Activated CD8-positive, alpha-beta memory T cell treated with anti-CD3 and anti-CD28 coated beads, Interleukin-2, amount 50 U/mL, for 4 hours (primary cell): ENCODE data around the gene ADGRD1.
"Not testable (repeated sequence)": the region's sequence is repeated elsewhere in the genome, so short reads cannot be mapped to it uniquely, and the experiment has no call there.

Source experiments
- DNase-seq: peaks from one replicate; pipeline ENCODE4 v3.0.0-alpha.2; 2020

Gene ADGRD1

DNA sequence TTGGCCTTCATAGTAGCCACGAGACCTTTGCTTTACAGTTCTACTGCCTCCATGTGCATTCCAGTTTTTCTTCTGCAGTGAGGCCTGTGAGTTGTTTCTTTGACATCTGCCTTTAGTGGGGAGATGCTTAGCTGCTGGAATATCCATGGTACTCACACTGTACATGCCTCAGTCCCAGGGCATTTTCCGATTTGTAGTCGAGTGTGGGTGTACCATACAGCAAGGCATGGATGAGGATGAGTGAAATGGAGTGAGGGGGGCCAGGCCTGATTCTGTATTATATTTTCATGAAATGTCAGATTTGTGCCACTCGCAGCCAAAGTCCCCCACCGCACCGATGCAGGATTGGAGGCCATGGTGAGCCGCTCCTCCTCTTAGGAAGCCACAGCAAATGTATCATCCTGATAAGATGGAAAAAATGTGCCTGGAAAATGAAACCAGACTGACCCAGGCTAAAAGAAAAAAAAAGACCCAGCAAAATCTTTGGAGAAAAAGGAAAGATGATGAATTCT is 173.0 kb downstream of the ADGRD1 start:
- no peak for DNase-seq

- no peak for DNase-seq
Observed at GRCh38 chr12:131128556-131128955, 174.8 kb downstream of the ADGRD1 start.

DNA sequence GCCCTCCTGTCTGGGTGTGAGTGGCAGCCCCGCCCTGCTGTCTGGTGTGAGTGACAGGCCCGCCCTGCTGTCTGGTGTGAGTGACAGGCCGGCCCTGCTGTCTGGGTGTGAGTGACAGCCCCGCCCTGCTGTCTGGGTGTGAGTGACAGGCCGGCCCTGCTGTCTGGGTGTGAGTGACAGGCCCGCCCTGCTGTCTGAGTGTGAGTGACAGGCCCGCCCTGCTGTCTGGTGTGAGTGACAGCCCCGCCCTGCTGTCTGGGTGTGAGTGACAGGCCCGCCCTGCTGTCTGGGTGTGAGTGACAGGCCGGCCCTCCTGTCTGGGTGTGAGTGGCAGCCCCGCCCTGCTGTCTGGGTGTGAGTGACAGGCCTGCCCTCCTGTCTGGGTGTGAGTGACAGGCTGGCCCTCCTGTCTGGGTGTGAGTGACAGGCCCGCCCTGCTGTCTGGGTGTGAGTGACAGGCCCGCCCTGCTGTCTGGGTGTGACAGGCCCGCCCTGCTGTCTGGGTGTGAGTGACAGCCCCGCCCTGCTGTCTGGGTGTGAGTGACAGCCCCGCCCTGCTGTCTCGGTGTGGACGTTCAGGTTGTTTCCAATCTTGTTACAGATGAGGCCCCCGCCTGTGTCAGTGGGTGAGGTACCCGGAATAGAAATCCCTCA is 175.4 kb downstream of the ADGRD1 start:
- not testable (repeated sequence) for DNase-seq

- no peak for DNase-seq
Observed at GRCh38 chr12:131129839-131130238, 176.1 kb downstream of the ADGRD1 start.

- DNase-seq, result no peak
Observed at GRCh38 chr12:131130311-131130911, 176.7 kb downstream of the ADGRD1 start.

GRCh38 chr12:131131077-131131807 is 177.5 kb downstream of the ADGRD1 start:
- no peak for DNase-seq

GRCh38 chr12:131131808-131132117 is 178.1 kb downstream of the ADGRD1 start:
- DNase-seq, result no peak

GRCh38 chr12:131132118-131132892 is 178.6 kb downstream of the ADGRD1 start:
- DNase-seq, result peak; percentile 79

GRCh38 chr12:131133015-131133905 is 179.6 kb downstream of the ADGRD1 start:
- DNase-seq, result no peak

- DNase-seq, result no peak
Observed at GRCh38 chr12:131133994-131134393, 180.3 kb downstream of the ADGRD1 start.

DNA sequence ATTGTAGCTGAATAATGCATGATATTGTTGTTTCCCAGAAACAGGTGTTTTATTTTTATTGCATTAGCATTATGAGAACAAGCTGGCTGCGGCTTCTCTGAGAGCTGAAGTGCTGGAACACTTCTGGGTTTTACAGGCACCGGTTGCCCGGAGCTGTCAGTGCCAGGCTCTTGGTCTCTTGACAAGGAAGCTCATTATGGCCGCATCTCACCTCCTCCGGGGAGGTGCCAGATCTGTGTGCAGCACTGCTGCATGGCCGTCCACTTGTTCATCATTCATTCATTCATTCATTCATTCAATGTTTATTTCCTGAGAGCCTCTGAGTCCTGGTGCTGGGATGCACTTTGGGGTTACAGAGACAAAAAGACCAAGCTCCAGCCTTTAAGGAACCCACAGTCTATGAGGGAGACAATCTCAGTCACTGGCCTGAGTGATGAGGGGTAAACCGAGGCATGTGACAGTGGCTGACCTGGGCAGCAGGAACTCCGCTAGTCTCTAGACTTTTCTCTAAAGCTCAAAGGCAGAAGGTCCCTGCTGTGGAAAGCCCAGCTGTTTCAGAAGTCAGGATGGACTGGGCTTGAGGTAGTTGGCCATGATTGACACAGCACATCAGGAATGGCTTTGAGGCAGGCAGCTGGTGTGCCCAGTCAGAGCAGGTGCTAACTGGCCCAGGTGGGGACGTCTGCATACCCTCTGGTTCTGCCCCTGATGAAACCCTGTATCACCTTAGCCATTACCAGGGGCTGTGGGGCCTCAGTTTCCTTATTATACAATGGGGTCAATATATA is 181.0 kb downstream of the ADGRD1 start:
- DNase-seq, result no peak

DNA sequence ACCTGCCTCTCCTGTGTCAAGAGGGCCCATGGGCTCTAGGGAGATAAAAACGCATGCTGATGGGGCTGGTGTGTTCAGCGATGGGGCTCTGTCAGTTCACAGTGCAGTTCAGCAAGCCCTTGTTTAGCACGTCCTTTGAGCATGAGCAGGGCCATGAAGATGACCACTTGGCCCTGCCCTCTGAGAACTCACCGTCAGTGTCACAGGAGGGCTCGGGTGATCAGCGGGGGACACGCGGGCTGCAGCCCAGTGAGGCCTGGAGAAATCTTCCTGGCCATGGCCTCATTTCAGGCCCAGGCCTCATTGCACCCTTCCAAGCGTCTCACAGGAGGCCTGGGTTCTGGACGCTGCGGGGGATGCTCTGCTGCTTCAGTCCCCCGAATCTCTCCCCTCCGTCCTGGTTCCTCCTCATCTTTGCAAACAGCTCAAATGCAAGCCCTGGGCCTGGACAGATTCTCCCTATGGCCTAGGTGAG is 181.6 kb downstream of the ADGRD1 start:
- DNase-seq, result no peak

DNA sequence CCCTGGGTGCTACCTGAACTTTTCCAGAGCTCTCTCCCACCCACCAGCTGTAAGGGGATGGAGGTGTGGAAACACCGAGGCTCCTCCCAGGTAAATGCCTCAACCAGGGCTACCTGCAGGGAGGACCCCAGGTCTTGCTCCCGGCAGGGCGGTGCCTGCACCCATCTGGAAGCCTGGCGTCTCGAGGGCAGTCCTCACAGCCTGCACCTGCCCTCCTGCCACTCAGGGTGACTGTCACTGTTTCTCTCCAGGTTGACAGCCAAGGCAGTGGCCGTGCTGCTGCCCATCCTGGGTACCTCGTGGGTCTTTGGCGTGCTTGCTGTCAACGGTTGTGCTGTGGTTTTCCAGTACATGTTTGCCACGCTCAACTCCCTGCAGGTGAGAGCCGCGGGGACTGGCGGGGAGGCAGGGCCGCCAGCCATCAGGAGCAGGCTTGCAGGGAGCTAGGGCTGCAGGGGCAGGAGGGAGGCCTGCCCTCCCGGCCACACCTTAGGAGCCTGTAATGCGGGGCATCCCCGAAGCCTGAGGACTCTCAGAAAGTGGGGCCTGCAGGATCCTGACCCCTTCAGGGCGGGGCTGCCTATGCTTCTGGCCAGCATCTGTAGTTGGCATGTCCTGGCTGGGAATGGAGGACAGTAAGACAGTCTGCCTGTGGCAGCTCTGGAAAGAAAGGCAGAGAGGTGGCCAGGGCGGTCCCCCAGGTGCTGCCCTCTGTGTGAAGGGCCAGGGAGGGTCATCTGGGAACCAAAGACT is 182.3 kb downstream of the ADGRD1 start:
- no peak for DNase-seq

DNA sequence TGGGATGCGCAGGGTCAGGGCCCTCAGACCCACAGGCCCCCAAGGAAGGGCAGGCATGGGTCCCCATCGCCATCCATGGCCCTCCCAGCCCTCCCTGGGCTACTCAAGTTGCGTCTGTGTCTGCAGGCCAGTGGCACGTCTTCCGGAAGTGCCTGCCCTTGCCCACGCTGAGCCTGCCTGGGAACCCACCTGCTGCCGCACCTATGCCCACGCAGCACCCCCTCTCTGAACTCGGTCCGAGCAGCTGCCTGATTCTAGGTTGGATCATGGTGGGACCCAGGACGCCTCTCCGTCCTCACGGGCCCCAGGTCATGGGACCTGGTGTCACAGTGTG is 182.8 kb downstream of the ADGRD1 start:
- no peak for DNase-seq

DNA sequence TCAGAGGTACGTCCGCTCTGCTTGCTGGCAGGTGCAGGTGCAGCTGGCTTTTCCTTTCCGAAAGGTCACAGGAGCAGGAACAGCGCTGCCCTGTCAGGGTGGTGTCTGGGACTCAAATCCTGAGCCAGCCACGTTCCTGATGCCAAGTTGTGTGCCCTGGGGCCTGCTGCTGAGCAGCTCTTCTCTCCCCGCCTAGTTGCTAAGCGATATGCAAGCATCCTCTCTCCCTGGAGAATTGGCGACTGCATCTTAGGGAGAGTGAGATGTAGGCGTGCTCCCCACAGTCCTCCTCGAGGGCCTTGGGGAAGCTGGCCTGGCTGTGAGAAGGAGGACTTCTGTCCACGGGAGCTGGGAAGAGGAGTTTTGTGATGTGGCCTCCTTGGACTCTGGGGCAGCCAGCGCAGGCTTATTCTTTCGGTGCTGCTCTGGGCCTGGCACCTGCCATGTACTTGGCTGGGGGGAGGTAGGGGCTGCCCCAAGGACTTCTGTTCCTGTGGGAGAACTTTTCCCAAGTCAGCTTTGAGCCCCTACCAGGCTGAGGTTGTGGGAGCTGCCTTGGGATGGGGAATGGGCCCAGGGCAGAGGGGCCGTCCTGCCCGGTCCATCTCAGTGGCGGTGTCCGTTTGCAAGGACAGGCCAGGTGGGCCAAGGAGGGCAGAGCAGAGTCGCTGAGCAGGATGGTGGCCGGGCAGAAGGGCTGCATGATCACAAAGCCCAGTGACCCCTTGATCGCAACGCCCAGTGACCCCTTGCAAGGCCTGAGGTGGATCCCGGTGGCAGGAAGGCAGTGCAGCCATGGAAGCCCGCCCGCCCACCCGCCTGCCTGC is 183.5 kb downstream of the ADGRD1 start:
- no peak for DNase-seq

DNA sequence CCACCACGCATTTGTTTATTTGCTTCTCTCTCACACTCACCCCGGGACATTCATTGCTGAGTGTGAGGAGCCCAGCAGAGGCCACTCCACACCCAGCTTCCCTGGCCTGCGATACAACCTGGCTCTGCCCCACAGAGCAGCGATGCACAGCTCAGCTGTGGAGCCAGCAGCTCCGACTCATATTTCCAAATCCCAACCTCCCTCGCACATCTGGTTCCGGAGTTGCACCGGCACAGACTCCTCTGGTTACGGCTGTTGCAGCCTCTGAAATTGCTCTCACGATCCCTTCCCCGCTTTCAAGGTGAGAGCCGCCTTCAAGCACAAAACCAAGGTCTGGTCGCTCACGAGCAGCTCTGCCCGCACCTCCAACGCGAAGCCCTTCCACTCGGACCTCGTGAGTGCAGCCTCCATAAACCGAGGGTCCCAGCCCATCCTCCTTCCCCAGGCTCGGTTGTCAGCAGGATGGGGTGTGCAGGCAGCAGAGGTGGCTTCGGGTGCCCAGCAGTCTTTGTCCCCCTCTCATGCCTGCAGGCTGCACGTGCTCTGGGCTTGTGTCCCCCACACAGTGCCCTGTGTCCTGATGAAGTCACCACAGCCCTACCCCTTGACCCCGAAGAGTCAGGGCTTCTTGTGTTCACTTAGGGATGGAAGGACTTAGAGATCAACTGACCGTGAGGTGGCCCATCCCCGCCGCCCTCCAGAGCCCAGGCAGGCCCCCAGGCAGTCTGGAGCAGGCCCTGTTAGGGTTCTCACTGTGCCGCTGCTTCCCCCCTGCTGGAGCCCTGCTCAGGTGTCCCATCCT is 184.3 kb downstream of the ADGRD1 start:
- DNase-seq, result no peak

- no peak for DNase-seq
Observed at GRCh38 chr12:131138638-131139362, 185.1 kb downstream of the ADGRD1 start.
